NCI-H460 (cell line): Measurements from ENCODE around the gene C10orf143. TPM values are rescaled to one million over a fixed set of nuclear protein-coding genes. Genes with fewer than 3 reads are reported as not detected.
A peak's percentile ranks its signal among the peaks of the same experiment; 100 is the strongest.
"Not testable (repeated sequence)": the region's sequence is repeated elsewhere in the genome, so short reads cannot be mapped to it uniquely, and the experiment has no call there.

Experiments
- DNase-seq: peaks from one replicate; pipeline ENCODE4 v3.0.0-alpha.2; 2016; ENCODE audit warnings: low read depth; ENCODE audit errors: extremely low read depth
- total RNA-seq: library from RNA; depleted of rRNA; stranded (reverse); fragments of >200 nt; shearing (Covaris generic); gene quantifications from 2 replicates; pipeline ENCODE4 v1.2.3, GENCODE V29; 2014

Gene C10orf143
- total RNA-seq, 1 experiment from 2014 or later = 0.27 TPM

- DNase-seq = no peak
These were observed 2.2 kb upstream of the C10orf143 start for GRCh38 chr10:130112821-130113220.

GRCh38 chr10:130111852-130112180 lies 1.2 kb upstream of the C10orf143 start:
- no peak for DNase-seq

- DNase-seq = peak; percentile 97
These were observed 652 bp upstream of the C10orf143 start for GRCh38 chr10:130111113-130111851.

- DNase-seq = peak; percentile 78
These were observed 809 bp downstream of the C10orf143 start for GRCh38 chr10:130109796-130110245.

GRCh38 chr10:130108934-130109604 lies 1.6 kb downstream of the C10orf143 start:
- DNase-seq = no peak

- DNase-seq = not testable (repeated sequence)
These were observed 2.5 kb downstream of the C10orf143 start for GRCh38 chr10:130108146-130108545.

- DNase-seq = no peak
These were observed 4.9 kb downstream of the C10orf143 start for GRCh38 chr10:130105724-130106123.

- DNase-seq = no peak
These were observed 11.3 kb downstream of the C10orf143 start for GRCh38 chr10:130099344-130099743.

- not testable (repeated sequence) for DNase-seq
These were observed 20.1 kb downstream of the C10orf143 start for GRCh38 chr10:130090565-130090964.

GRCh38 chr10:130080461-130080814 lies 30.2 kb downstream of the C10orf143 start:
- DNase-seq = no peak

- DNase-seq = no peak
These were observed 30.8 kb downstream of the C10orf143 start for GRCh38 chr10:130079614-130080460.

GRCh38 chr10:130078120-130078519 lies 32.5 kb downstream of the C10orf143 start:
- DNase-seq = no peak

- DNase-seq = no peak
These were observed 33.9 kb downstream of the C10orf143 start for GRCh38 chr10:130076681-130077080.

- DNase-seq = no peak
These were observed 36.0 kb downstream of the C10orf143 start for GRCh38 chr10:130074639-130075038.

- no peak for DNase-seq
These were observed 36.7 kb downstream of the C10orf143 start for GRCh38 chr10:130073912-130074311.

GRCh38 chr10:130072247-130072646 lies 38.4 kb downstream of the C10orf143 start:
- no peak for DNase-seq

- DNase-seq = no peak
These were observed 42.7 kb downstream of the C10orf143 start for GRCh38 chr10:130067893-130068292.

GRCh38 chr10:130066743-130067142 lies 43.9 kb downstream of the C10orf143 start:
- no peak for DNase-seq

GRCh38 chr10:130065251-130065650 lies 45.4 kb downstream of the C10orf143 start:
- DNase-seq = no peak

GRCh38 chr10:130064783-130065182 lies 45.8 kb downstream of the C10orf143 start:
- no peak for DNase-seq

- DNase-seq = no peak
These were observed 47.7 kb downstream of the C10orf143 start for GRCh38 chr10:130062976-130063375.
